Neural progenitor cell (in vitro differentiated cells): ENCODE measurements around the gene SYNM.
A peak's percentile ranks its signal among the peaks of the same experiment; 100 is the strongest.

Experiments
- CTCF ChIP-seq: fragments of 200-600 bp; sonication (generic); IDR thresholded peaks from 2 replicates; pipeline ENCODE4 v1.5.1; 2017; ENCODE audit warnings: antibody characterized with exemption, mild to moderate bottlenecking
- EZH2 ChIP-seq: fragments of 200-600 bp; sonication (generic); IDR thresholded peaks from 2 replicates; pipeline ENCODE4 v1.6.1; 2017; ENCODE audit warnings: antibody characterized with exemption, mild to moderate bottlenecking, moderate library complexity
- EZH2phosphoT487 ChIP-seq: fragments of 200-600 bp; sonication (generic); IDR thresholded peaks from 2 replicates; pipeline ENCODE4 v1.6.1; 2017; ENCODE audit warnings: antibody characterized with exemption

DNA sequence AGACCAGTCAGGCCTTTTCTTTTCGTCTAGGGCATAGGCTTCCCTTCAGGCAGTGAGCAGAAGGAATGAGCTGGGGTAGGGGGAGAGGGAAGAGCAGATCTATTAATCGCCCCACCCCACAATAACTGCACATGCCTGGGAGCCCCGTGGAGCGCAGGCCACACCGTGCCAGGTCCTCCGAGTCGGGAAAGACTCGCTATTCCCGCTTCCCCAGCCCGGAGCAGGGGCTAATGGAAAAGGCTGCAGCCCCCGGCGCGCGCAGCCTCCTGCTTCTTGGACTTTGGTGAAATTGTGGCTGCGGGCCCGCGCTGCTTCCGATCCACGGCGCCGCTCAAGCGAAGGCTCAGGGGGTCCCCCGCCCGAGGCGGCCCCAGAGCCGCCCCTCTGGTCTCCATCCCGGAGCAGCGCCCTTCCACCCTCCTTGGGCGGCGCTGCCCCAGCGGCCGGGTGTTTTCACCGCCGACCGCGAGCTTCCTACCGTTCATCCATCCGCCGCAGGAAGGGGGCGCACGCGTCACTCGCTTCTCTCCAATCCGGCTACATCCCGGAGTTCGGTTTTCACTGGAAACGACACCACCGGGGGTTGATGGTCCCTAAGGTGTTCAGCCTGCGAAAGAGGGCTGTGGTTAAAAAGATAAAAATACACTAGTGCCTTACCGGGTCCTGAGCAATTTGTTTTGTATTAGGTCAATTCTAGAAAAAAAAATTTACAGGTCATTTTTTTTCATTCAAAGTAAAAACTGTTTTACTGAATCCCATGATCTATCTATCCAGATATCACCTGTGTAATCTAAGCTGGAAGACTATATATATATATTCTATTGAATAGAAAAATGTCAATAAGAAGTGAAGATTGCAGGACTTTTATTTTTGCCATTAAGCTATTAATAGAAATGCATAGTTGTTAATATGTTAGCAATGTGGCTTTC, 4.4 kb upstream of the SYNM start:
- TF ChIP-seq EZH2 (peak; percentile 66), CTCF (peak; percentile 85), EZH2phosphoT487 (peak; percentile 60)
